ENCODE results near the gene ZSWIM3.

DNA sequence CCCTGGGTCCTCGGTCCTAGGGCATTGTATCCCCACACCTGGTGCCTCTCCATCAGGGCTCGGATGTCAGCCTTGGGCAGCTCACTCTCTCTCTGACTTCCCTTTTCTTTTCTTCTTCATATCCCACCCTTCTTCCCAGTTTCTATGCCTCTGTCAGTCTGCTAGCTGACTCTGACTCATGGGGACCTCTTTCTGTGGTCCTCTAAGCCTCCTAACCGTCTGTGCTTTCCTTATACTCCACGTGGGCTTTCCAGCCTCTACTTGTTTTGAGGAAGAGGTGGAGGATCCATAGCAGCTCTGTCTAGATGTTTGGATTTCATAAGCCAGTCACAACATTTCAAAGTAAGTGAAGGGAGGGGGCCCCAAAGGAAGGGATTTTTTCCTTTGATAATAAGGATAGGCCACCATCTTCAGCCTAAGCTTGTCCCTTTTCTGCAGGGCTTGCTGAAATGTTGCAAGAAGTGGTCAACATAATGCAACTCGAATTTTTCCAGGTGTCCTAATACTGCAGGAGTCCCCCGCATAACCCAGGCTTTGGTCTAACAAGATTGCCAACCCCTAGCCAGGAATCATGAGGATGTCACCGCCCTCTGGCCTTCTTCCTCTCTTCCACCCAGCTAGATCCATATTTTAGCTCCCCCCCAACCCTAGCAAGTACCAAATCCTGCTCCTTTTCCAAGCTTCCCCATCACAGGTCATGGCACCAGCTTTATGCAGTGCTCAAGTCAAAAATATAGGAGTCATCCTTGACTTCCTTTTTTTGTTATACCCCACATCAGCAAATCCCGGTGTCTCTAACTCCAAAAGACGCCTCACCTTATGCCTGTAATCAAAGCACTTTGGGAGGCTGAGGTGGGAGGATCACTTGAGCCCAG is 63.3 kb downstream of the ZSWIM3 start:
- TF ChIP-seq, protein P1, sequence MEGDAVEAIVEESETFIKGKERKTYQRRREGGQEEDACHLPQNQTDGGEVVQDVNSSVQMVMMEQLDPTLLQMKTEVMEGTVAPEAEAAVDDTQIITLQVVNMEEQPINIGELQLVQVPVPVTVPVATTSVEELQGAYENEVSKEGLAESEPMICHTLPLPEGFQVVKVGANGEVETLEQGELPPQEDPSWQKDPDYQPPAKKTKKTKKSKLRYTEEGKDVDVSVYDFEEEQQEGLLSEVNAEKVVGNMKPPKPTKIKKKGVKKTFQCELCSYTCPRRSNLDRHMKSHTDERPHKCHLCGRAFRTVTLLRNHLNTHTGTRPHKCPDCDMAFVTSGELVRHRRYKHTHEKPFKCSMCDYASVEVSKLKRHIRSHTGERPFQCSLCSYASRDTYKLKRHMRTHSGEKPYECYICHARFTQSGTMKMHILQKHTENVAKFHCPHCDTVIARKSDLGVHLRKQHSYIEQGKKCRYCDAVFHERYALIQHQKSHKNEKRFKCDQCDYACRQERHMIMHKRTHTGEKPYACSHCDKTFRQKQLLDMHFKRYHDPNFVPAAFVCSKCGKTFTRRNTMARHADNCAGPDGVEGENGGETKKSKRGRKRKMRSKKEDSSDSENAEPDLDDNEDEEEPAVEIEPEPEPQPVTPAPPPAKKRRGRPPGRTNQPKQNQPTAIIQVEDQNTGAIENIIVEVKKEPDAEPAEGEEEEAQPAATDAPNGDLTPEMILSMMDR (IDR thresholded peaks at IDR 0.05; ENCODE audit: extremely low read depth in 1 of 2, insufficient read depth in 1 of 2, low read depth in 1 of 2, low read length in 2 of 2): no peak
- TF ChIP-seq POLR2A (IDR thresholded peaks at IDR 0.05; ENCODE audit: low read depth, low read length) (no peak), FOS (IDR thresholded peaks at IDR 0.05; ENCODE audit: borderline replicate concordance, insufficient read depth, low read length) (no peak)
